A549 (cell line): ENCODE results near the gene POMT1. TPM values are rescaled to one million over a fixed set of nuclear protein-coding genes. Genes with fewer than 3 reads are reported as not detected.
A peak's percentile ranks its signal among the peaks of the same experiment; 100 is the strongest.

ENCODE experiments used
- ATAC-seq, 2 experiments: fragments of 200-7000 bp in 1 of 2; fragments of >200 bp in 1 of 2; cut with Nextera tagmentation in 1 of 2; cut with Tn5 transposase in 1 of 2; 3 replicates each; pipeline versions ENCODE4 v1.8.0 to v1.9.1; 2018 to 2020; ENCODE audit warnings: mild to moderate bottlenecking in 1 of 2, moderate library complexity in 1 of 2
- CTCF ChIA-PET: fragments of 300-600 bp; sonication (Branson Sonifier 250); formaldehyde crosslinking; extraction: SDS; loops from one replicate; lab custom pipeline; 2021; ENCODE audit warnings: antibody characterized with exemption, inconsistent platforms; lab: Yijun Ruan, JAX
- POLR2A ChIA-PET: fragments of 350-600 bp; formaldehyde crosslinking; extraction: SDS; loops from one replicate; lab custom pipeline; 2021; ENCODE audit warnings: antibody characterized with exemption, inconsistent platforms; lab: Yijun Ruan, JAX
- DNase-seq, 2 experiments: peaks; one replicate each; pipeline versions ENCODE4 v3.0.0 to v3.0.0-alpha.2; 2011 to 2016; ENCODE audit warnings: low read depth in 1 of 2, low spot score in 1 of 2
- FAIRE-seq: peaks from 2 replicates; lab custom pipeline; 2011; peaks lifted over from hg19 to GRCh38; lab: Jason Lieb, UNC
- H3K27ac ChIP-seq, 2 experiments: fragments of >200 bp; sonication (Bioruptor Twin); formaldehyde crosslinking; 3 replicates each; pipeline ENCODE4 v1.5.1; 2016 to 2017
- H3K4me1 ChIP-seq: fragments of >200 bp; sonication (Bioruptor Twin); formaldehyde crosslinking; 3 replicates; pipeline ENCODE4 v1.6.1; 2016
- H3K4me2 ChIP-seq: fragments of >200 bp; sonication (Bioruptor Twin); formaldehyde crosslinking; 3 replicates; pipeline ENCODE4 v1.6.1; 2016
- H3K4me3 ChIP-seq: fragments of >200 bp; sonication (Bioruptor Twin); formaldehyde crosslinking; 3 replicates; pipeline ENCODE4 v1.5.1; 2016
- H3K9me3 ChIP-seq: fragments of >200 bp; sonication (Bioruptor Twin); formaldehyde crosslinking; 3 replicates; pipeline ENCODE4 v1.6.1; 2016
- CBX8 ChIP-seq: fragments of 200-600 bp; sonication (generic); IDR thresholded peaks from 2 replicates; pipeline ENCODE4 v1.6.1; 2016
- CEBPB ChIP-seq, 2 experiments: fragments of >200 bp in 1 of 2; sonication (Bioruptor Twin) in 1 of 2; formaldehyde crosslinking in 1 of 2; IDR thresholded peaks; 2 replicates each; pipeline ENCODE4 v1.6.1; 2012 to 2016
- CHD2 ChIP-seq: fragments of 150-350 bp; IDR thresholded peaks from 2 replicates; pipeline ENCODE4 v1.6.1; 2014; ENCODE audit warnings: low read length; ENCODE audit not compliant: partially characterized antibody
- ESRRA ChIP-seq: fragments of 150-350 bp; IDR thresholded peaks from 2 replicates; pipeline ENCODE4 v1.6.1; 2014; ENCODE audit warnings: mild to moderate bottlenecking, low read length, borderline replicate concordance
- FOSB ChIP-seq: fragments of 250-450 bp; sonication (Bioruptor Pico); IDR thresholded peaks from 2 replicates; pipeline ENCODE4 v1.5.0; 2020; ENCODE audit warnings: mild to moderate bottlenecking, moderate library complexity
- FOSL2 ChIP-seq, 2 experiments: fragments of 450-650 bp in 1 of 2; fragments of >200 bp in 1 of 2; sonication (Bioruptor Twin) in 1 of 2; formaldehyde crosslinking; IDR thresholded peaks; 2 replicates each; pipeline versions ENCODE4 v1.5.0 to v1.6.1; 2016 to 2020; ENCODE audit warnings: mild to moderate bottlenecking in 1 of 2, moderate library complexity in 1 of 2
- FOXS1 ChIP-seq: fragments of 250-450 bp; sonication (Bioruptor Pico); IDR thresholded peaks from 2 replicates; pipeline ENCODE4 v1.5.0; 2020; ENCODE audit warnings: mild to moderate bottlenecking, moderate library complexity
- HDAC2 ChIP-seq: fragments of 200-600 bp; sonication (generic); IDR thresholded peaks from 2 replicates; pipeline ENCODE4 v1.6.1; 2016
- HOXA7 ChIP-seq: fragments of 250-450 bp; sonication (Bioruptor Pico); IDR thresholded peaks from 2 replicates; pipeline ENCODE4 v1.5.0; 2020; ENCODE audit warnings: mild to moderate bottlenecking, moderate library complexity
- JUNB ChIP-seq: fragments of >200 bp; sonication (Bioruptor Twin); formaldehyde crosslinking; IDR thresholded peaks from 2 replicates; pipeline ENCODE4 v1.6.1; 2016
- MAX ChIP-seq: IDR thresholded peaks from 2 replicates; pipeline ENCODE4 v1.6.1; 2012
- MAZ ChIP-seq: fragments of 150-350 bp; IDR thresholded peaks from 2 replicates; pipeline ENCODE4 v1.6.1; 2014; ENCODE audit warnings: antibody characterized with exemption, low read depth, low read length, borderline replicate concordance
- NFE2L2 ChIP-seq: fragments of 150-350 bp; conservative IDR thresholded peaks from 2 replicates; pipeline ENCODE4 v1.6.1; 2014; ENCODE audit warnings: low read length
- NPAS2 ChIP-seq: fragments of 250-450 bp; sonication (Bioruptor Pico); IDR thresholded peaks from 2 replicates; pipeline ENCODE4 v1.8.0; 2022; ENCODE audit warnings: mild to moderate bottlenecking, moderate library complexity, borderline replicate concordance
- NR3C1 ChIP-seq: fragments of >200 bp; sonication (Bioruptor Twin); formaldehyde crosslinking; IDR thresholded peaks from 3 replicates; pipeline ENCODE4 v1.6.1; 2017
- PHF8 ChIP-seq: fragments of 200-600 bp; sonication (generic); IDR thresholded peaks from 2 replicates; pipeline ENCODE4 v1.6.1; 2016; ENCODE audit warnings: low read depth, mild to moderate bottlenecking, antibody characterized with exemption, moderate library complexity, borderline replicate concordance
- POLR2A ChIP-seq: IDR thresholded peaks from 2 replicates; pipeline ENCODE4 v1.6.1; 2012; ENCODE audit warnings: mild to moderate bottlenecking, low read length
- POLR2AphosphoS2 ChIP-seq: conservative IDR thresholded peaks from 2 replicates; pipeline ENCODE4 v1.6.1; 2012; ENCODE audit warnings: low read length, improper control_type of control experiment, inconsistent platforms
- RARB ChIP-seq: fragments of 250-450 bp; sonication (Bioruptor Pico); IDR thresholded peaks from 2 replicates; pipeline ENCODE4 v1.8.0; 2021; ENCODE audit warnings: mild to moderate bottlenecking, moderate library complexity
- RFX5 ChIP-seq: fragments of 450-650 bp; IDR thresholded peaks from 2 replicates; pipeline ENCODE4 v1.7.1; 2014; ENCODE audit warnings: antibody characterized with exemption, mild to moderate bottlenecking, moderate library complexity
- SMC3 ChIP-seq: fragments of >200 bp; sonication (Bioruptor Twin); formaldehyde crosslinking; IDR thresholded peaks from 3 replicates; pipeline ENCODE4 v1.6.1; 2018; ENCODE audit warnings: inconsistent platforms
- SREBF2 ChIP-seq: fragments of 450-650 bp; IDR thresholded peaks from 2 replicates; pipeline ENCODE4 v1.6.1; 2014; ENCODE audit warnings: mild to moderate bottlenecking, moderate library complexity
- ZFP36 ChIP-seq: fragments of 450-650 bp; IDR thresholded peaks from 2 replicates; pipeline ENCODE4 v1.6.1; 2014; ENCODE audit warnings: borderline replicate concordance; ENCODE audit not compliant: partially characterized antibody
- WGBS: methylation state at CpG from one replicate; pipeline ENCODE4 v1.1.6; 2017; ENCODE audit errors: missing lambda C conversion rate; 5-methylcytosine and 5-hydroxymethylcytosine counted together
- polyA plus RNA-seq, 4 experiments: library from polyadenylated mRNA; depleted of rRNA in 3 of 4; stranded (reverse); fragments of >200 nt; fragmentation: RNase III in 1 of 4; extraction: RNeasy Plus Mini Kit Qiagen cat#74134 plus additional on column Dnase treatment in 1 of 4; gene quantifications; 2 replicates in 3 of 4; 3 replicates in 1 of 4; pipeline ENCODE4 v1.2.3, GENCODE V29; 2011 to 2017
- TF ChIP-seq, protein P1 (sequence below): fragments of >200 bp; sonication (Bioruptor Twin); formaldehyde crosslinking; IDR thresholded peaks from 3 replicates; pipeline ENCODE4 v1.6.1; 2016
- TF ChIP-seq, protein P2 (sequence below): fragments of 250-450 bp; sonication (Bioruptor Pico); IDR thresholded peaks from 2 replicates; pipeline ENCODE4 v1.5.0; 2020; ENCODE audit warnings: low read depth, mild to moderate bottlenecking, moderate library complexity
- TF ChIP-seq, protein P3 (sequence below): fragments of 150-350 bp; IDR thresholded peaks from 2 replicates; pipeline ENCODE4 v1.6.1; 2014; ENCODE audit warnings: low read depth, mild to moderate bottlenecking, low read length
- TF ChIP-seq, protein P4 (sequence below): fragments of >200 bp; sonication (Bioruptor Twin); formaldehyde crosslinking; IDR thresholded peaks from 2 replicates; pipeline ENCODE4 v1.6.1; 2016

Gene POMT1
- polyA plus RNA-seq, 2 of the 4 experiments (the other 2 are of a cell fraction), result 16.5 to 17.7 TPM

DNA sequence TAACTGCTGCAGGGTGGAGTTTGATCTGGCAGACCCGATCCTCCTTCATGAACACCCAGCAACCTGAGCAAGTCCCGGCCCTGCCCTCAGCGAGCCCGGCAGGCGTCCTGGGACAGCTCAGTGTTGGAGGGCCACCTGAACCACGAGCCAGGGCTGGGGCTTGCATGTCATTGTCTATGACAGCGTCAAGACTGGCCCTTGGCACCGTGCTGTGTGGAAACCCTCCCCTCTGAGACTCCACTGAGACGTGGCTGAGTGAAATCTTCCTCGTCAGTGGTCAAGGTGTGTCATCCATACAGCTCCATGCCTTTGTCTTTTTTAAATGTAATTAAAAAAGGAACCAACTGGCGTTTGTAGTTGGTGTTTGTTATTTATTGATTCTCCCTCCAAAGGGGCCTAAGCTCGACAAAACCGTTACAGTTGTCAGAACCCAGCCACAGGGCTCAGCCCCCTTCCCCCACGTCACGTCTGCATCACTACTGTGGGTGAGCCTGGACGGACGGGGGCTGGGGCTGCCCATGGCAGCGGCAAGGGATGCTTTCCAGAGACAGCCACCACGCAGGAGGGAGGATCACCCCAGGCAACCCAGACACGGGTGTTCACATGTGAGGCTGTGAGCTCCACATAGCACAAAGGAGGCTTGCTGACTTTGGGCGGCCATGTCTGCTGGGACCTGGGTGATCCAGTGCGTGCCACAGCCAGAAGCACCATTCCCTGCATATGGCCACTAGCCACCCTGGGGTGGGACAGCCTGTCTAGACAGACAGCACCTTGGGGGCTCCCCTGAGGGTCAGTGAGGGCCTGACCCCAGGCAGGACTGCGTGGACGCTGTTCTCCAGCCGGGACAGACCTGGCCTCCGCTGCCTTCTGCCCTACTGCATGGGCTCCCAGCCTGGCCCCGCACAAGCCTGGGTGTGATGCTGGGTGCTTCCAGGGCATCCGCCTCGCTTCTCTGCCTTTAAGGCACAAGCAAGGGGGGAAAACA, 21.0 kb downstream of the POMT1 start:
- ChIA-PET POLR2A (no interaction called here), CTCF (interaction anchor here (1.1 kb wide), 1 partner anchor 223 kb away, joined by 4 read pairs; no protein-coding TSS in a partner anchor)
- H3K27ac ChIP-seq, result no peak overlapping the region
- no peaks in the 10 kb centered on the region for H3K4me1 ChIP-seq
- TF ChIP-seq, protein P1, sequence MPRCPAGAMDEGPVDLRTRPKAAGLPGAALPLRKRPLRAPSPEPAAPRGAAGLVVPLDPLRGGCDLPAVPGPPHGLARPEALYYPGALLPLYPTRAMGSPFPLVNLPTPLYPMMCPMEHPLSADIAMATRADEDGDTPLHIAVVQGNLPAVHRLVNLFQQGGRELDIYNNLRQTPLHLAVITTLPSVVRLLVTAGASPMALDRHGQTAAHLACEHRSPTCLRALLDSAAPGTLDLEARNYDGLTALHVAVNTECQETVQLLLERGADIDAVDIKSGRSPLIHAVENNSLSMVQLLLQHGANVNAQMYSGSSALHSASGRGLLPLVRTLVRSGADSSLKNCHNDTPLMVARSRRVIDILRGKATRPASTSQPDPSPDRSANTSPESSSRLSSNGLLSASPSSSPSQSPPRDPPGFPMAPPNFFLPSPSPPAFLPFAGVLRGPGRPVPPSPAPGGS, result no peak
- TF ChIP-seq POLR2AphosphoS2, result no peak
- no peak for TF ChIP-seq ESRRA
- TF ChIP-seq, protein P2, sequence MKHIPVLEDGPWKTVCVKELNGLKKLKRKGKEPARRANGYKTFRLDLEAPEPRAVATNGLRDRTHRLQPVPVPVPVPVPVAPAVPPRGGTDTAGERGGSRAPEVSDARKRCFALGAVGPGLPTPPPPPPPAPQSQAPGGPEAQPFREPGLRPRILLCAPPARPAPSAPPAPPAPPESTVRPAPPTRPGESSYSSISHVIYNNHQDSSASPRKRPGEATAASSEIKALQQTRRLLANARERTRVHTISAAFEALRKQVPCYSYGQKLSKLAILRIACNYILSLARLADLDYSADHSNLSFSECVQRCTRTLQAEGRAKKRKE (CRISPR knock-in tag), result no peak
- TF ChIP-seq SREBF2, result no peak
- no peak for TF ChIP-seq JUNB
- no peak for TF ChIP-seq PHF8
- no peak for TF ChIP-seq MAZ
- TF ChIP-seq, protein P3, sequence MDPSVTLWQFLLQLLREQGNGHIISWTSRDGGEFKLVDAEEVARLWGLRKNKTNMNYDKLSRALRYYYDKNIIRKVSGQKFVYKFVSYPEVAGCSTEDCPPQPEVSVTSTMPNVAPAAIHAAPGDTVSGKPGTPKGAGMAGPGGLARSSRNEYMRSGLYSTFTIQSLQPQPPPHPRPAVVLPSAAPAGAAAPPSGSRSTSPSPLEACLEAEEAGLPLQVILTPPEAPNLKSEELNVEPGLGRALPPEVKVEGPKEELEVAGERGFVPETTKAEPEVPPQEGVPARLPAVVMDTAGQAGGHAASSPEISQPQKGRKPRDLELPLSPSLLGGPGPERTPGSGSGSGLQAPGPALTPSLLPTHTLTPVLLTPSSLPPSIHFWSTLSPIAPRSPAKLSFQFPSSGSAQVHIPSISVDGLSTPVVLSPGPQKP, result no peak
- TF ChIP-seq NFE2L2, result no peak
- no peak for TF ChIP-seq ZFP36
- TF ChIP-seq CBX8, result no peak
- no peak for TF ChIP-seq RARB
- TF ChIP-seq, protein P4, sequence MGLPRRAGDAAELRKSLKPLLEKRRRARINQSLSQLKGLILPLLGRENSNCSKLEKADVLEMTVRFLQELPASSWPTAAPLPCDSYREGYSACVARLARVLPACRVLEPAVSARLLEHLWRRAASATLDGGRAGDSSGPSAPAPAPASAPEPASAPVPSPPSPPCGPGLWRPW, result no peak
- no peak for TF ChIP-seq NR3C1
- TF ChIP-seq FOXS1 (CRISPR knock-in tag), result no peak
- no peak for TF ChIP-seq FOSL2 (IDR thresholded peaks at IDR 0.05)
- no peak for TF ChIP-seq FOSL2 (CRISPR knock-in tag; IDR thresholded peaks at IDR 0.05)
- TF ChIP-seq CEBPB (IDR thresholded peaks at IDR 0.05), result no peak
- TF ChIP-seq HOXA7 (CRISPR knock-in tag), result no peak
- no peak for TF ChIP-seq RFX5
- ATAC-seq (peak in 1 of 2 experiments; percentile 16; a peak in 1 of 6 replicates), FAIRE-seq (no peak), DNase-seq (no peak)
- H3K9me3 ChIP-seq, result no peaks in the 10 kb centered on the region
- no peak overlapping the region for H3K4me2 ChIP-seq
- no peak overlapping the region for H3K4me3 ChIP-seq
- 89% methylated on average over 22 of the region's 29 CpGs for WGBS

DNA sequence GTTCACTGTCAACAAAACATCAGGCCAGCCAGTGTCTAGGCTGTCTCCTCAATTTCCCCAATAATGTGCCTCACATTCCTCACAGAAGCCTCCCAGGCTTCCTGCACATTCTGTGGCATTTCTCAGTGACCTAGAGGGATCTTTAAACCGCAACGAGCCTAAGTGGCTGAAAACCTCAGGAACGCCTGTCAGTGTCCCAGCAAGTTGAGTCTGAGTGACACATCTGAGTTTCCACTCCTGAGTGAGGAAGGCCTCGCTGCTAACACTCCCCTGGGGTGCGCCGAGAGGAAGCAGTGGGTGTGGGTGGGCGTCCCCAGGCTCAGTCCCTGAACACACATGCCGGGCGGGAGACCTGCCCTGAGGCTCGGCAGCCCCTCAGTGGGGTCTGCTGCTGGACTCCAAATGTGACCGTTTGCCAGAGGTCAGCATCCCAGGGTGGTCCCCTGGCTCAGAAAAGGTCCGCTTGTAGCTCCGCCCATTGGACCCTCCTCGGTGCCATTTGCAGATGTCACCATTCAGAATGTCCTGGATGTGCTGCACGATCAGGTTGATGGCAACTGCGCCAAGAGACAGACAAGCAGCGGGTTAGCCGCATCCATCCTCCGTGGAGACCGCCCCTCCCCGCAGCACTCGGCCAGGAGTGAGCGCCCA, 22.1 kb downstream of the POMT1 start:
- 90% methylated on average over 15 of the region's 23 CpGs for WGBS
- FAIRE-seq, result no peak

More for the DNA sequence above, 22.1 kb downstream of the POMT1 start:
- ChIA-PET CTCF (interaction anchor here (1.5 kb wide), 1 partner anchor 216 kb away, joined by 4 read pairs; the partner anchor contains the start of gene RAPGEF1), POLR2A (no interaction called here)
- DNase-seq, result no peak
- no peak overlapping the region for H3K27ac ChIP-seq
- ATAC-seq, result no peak
- H3K9me3 ChIP-seq, result no peaks in the 10 kb centered on the region
- no peak overlapping the region for H3K4me2 ChIP-seq
- H3K4me3 ChIP-seq, result no peak overlapping the region
- peaks cover 1% of the 10 kb centered on the region; the same call in 2 of the 3 replicates for H3K4me1 ChIP-seq
- no peak for TF ChIP-seq SMC3
- TF ChIP-seq HDAC2, result no peak
- no peak for TF ChIP-seq POLR2AphosphoS2
- no peak for TF ChIP-seq CHD2
- TF ChIP-seq POLR2A, result no peak
- no peak for TF ChIP-seq CEBPB (IDR thresholded peaks at IDR 0.05)
- TF ChIP-seq, protein P2 (CRISPR knock-in tag), result no peak
- TF ChIP-seq PHF8, result no peak
- TF ChIP-seq MAX, result no peak
- TF ChIP-seq NPAS2 (CRISPR knock-in tag), result no peak
- no peak for TF ChIP-seq FOSB
